ENCODE measurements around the gene UCKL1. TPM values are rescaled to one million over a fixed set of nuclear protein-coding genes. Genes with fewer than 3 reads are reported as not detected.
"Not testable (repeated sequence)": the region's sequence is repeated elsewhere in the genome, so short reads cannot be mapped to it uniquely, and the experiment has no call there.

UCKL1 gene
- total RNA-seq, 1 donor from 2014 or later = 25.1 TPM

DNA sequence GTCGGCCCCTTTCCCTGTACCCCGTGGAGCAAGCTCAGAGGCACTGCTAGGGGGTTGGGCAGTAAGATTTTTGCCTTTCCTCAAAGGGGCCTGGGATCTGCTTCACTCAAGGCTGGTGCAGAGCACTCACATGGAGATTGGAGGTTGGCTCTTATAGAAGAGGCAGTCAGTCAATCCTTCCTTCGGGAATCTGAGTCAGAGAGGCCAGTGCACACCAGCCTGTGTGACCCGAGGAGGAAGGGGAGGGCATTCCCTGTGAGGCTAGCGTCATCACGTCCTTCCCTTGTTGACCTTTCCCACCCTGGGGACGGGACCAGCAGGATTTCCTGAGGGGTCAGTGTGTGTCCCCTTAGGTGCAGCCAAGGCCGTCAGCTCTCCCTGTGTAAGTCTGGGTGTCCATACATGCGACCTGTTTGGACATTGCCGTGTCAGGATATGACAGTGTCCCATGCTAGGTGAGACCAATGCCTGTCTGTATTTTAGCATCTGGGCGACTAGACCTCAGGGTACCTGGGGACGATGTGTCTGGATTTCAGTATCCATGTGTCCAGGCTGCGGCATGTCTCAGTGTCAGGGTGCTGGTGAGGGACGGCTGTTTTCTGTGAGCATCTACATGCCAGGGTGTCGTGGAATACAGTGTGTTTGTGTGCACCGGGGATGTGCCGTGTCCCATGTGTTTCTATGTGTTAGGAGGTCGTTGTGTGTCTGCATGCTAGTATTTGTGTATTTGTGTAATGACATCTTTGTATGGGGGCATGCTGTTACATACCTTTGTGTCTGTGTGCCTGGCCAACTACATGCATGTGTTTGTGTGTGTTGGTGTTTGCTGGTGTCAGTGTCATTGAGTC, 16.3 kb upstream of the UCKL1 start:
- no peak for ATAC-seq

DNA sequence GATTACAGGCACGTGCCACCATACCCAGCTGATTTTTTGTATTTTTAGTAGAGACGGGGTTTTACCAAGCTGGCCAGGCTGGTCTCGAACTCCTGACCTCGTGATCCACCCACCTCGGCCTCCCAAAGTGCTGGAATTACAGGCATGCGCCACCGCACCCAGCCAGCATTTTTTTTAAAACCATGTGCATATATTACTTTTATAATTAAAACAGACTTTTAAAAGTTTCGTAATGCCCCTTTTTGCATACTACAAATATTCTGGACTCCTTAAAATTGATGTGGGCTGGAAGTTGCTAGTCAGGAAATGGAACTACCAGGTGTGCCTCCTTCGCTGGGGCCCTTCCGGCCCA, 15.7 kb upstream of the UCKL1 start:
- ATAC-seq = not testable (repeated sequence)

DNA sequence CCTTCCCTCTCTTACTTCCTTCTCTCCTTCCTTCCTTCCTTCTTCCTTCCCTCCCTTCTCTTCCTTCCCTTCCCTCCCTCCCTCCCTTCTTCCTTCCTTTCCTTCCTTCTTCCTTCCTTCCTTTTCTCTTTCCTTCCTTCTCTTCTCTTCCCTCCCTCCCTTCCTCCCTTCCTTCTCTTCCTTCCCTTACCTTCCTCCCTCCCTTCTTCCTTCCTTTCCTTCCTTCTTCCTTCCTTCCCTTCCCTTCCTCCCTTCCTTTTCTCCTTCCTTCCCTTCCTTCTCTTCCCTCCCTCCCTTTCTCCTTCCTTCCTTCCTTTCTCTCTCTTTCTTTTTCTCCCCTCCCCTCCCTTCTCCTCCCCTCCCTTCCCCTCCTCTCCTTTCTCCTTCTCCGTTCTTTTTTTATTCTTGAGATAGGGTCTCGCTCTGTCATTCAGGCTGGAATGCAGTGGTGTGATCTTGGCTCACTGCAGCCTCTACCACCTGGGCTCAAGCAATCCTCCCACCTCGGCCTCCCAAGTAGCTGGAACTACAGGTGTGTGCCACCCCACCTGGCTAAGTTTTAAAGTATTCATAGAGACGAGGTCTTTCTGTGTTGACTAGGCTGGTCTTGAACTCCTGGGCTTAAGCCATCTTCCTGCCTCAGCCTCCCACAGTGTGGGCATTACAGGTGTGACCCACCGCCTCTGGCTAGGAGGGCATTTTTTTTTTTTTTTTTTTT, 14.7 kb upstream of the UCKL1 start:
- ATAC-seq = no peak

DNA sequence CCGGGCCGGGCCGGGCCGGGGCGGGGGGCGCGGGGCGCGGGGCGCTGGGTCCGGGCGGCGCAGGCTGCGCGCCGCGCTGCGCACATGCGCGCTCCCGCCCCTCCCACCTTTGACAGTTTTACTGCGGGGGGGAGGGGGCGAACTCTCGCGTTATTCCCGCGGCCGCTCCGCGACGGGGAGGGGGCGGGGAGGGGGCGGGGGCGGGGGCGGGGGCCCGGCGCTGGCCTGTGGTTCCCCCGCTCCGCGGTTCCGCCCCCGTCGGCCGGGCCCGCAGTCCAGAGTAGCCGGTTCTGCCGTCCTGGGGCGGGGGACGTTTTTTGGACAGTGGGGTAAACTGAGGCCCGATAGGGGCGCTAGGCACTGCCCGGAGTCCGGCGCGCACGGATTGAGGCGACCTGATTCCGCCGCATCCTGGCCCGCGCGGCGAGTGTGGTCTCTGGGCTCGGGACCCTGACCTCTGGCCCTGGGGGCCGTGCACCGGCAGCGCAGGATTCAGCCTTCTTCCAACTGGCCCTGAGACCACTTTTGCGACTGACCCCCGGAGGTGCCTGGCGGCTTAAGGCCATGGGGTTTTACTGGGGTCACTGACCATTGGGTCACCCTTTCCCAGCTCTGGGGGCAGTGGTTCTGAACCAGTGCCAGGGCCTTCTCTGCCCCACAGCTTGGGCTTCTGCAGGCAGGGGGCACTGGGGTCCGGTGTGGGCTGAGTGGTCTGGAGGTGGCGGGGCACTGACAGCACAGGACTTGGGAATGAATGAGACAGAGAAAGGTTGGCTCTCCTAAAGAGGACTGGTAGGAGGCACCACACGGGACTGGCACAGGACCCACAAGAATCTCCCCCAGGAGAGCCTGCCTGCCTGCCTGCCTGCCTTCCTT, 13.9 kb upstream of the UCKL1 start, which contains the start of gene ZNF512B:
TSS of gene ZNF512B (minus strand) at position 93 of the 876 bp plus-strand sequence. CDS start 1,980 bp downstream, outside the sequence.
- peak; percentile 43 for ATAC-seq

DNA sequence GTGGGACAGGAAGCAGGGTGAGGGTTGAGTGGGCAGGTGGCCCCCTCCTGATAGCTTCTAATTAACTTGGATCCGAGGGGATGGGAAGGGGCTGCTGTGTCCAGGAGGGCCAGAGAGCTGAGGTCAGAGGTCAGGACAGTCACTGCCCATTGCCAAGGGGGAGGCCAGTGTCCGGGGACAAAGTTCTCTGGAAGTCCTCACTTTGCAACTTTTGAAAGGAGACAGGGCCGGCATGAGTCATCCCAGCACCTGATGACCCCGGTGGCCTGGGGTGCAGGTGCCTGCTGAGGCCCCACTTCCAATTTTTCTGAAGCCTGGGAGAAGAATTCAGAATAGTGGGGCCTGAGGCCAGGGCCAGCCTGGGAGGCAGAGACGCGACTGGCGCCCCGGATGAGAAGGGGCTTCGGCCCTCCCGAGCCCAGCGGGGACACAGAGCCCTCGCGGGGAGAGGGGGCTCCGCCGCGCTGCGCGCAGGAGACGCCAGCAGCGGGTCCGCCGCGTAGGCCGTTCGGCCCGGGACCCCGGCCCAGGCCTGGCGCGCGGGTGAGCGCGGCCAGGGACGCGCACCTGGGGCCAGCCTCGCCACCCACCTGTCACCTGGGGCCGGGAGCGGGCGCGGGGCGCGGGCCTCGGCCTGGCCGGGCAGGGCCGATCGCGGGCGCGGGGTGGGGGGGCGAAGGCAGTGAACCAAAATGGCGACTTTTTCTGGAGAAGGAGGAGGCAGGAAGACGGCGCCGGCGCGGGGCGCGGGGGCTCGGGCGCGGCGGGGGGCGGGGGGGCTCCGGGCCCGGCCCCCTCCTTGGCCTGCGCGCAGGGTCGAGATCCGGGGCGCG, 12.9 kb upstream of the UCKL1 start:
- ATAC-seq = no peak

DNA sequence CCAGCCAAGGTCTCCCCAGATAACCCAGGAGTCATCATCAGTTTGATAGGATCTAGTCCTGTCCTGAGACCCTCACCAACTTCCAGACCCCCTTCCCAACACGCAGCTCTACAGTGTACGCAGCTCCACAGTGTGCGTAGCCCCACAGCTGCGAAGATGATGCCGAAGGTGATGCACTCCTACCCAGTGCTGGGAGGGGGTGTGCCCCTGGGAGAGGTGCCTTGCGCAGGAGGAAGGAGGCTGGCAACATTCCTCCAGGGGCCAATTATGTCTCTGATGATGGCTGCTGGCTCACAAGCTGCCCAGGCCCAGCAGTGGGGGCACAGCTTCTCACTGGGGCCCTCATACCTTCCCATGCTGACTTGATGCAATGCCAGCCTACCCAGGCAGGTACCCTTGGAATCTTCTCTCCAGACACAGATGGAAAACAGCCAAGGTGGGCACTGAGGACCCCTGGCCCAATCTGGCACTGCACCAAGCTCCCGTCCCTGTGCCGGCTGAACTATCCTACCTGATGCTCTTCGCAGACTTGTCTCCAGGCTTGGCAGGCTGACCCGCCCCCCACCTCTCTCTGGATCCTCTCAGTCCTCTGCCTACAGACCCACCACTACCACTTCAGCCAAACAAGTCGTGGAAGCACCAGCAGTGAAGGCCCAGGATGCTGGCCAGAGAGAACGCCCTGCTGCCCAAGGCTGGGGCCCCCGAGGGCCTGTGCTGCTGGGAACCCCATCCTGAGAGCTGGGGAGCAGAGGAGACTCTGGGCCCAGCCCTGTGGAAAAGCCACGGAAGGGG, 12.1 kb upstream of the UCKL1 start:
- peak; percentile 4 for ATAC-seq

DNA sequence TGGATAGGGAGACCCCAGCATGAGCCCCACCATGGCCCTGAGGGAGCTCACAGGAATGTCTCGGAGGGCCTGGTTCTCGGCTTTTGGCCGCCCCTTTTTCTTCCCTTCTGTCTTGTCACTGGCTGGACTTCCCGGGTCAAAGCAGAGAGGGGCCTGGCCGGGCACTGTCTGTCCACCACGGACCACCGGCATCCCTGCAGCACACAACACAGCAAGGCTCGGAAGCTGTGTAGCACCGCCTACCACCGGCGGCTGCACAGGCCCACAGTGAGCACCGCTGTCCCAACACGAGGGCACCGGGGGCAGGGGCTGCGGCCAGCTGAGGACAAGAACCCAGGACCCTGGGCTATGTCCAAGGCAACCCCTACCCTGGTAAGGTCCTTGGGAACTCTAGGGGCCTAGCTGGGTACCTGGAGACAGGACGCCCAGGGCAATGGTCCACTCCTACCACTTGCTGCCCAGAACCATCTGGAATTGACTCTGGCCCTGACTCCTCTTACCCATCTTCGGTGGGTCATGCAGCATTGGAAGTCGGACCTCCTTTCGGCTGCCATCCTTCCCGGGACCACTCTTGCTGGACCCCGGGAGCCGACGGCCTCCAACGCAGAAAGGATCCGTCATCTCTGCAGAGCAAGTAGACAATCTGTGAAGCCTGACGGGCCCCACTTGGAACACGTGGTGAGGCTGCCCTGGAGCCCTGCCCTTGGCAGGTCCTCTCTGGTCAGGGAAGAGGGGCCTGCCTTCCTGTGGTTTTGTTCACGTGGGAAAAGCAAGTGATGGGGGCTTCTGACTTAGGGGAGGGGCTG, 11.3 kb upstream of the UCKL1 start:
- no peak for ATAC-seq

DNA sequence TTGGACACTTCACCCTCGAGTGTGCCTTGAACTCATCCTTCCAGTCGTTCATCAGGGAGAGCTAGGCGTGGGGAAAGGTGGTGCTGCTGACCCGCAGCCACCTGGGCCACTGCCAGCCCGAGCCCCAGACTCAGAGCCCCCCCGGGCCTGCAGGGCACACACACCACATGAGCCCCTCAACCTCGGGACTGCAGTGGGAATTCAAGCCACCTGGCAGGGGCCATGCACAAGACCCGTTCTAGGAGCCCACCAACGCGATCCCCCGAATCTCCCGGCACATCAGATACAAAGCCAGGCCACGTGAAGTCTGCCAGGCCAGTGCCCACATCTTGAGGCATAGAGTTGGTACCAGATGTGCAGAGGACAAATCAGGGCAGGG, 10.7 kb upstream of the UCKL1 start:
- ATAC-seq = no peak

DNA sequence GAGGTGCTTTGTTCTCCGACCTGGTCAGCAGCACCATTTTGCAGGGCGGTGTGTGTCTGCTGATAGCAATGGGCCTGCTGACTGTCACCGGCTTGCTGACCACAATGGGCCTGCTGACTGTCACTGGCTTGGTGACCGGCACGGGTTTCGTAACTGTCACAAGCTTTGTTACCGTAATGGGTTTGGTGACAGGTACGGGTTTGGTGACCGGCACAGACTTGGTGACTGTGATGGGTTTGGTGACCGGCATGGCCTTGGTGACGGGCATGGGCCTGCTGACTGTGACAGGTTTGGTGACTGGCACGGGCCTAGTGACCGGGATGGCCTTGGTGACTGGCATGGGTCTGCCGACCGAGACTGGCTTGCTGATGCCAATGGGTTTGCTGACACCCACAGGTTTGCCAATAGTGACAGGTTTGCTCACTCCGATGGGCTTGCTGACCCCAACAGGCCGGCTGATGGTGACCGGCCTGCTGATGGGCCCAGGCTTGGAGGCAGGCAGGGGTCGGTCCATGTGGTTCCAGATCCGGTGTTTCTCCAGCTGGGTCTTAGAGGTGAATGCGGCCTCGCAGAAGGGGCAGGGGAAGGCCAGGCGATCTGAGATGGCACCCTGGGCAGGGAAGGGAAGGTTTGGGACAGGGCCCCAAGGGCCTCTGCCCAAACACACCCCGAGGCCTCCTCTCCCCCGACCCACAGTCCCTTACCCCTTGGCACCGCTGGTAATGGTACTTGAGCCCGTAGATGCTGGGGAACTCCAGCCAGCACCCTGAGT, 10.1 kb upstream of the UCKL1 start:
- ATAC-seq = no peak

DNA sequence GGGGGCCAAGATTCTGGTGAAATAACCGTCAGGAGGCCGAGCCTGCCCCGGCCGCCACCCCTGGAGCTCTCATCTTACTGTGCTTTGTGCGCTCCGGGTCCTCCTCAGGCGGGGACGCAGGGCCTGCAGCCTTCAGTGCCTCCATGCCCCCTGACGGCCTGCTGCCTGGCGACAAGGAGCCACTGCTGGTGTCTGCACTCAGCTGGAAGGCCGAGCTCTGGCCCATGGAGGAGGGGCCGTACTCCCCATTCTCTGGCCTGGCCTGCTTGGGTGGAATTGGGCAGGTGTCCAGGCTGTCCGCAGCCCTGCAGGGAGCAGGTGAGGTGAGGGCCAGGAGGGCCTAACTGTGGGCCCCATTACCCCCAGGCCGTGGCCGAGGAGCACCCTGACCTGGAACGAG, 8.2 kb upstream of the UCKL1 start:
- no peak for ATAC-seq

DNA sequence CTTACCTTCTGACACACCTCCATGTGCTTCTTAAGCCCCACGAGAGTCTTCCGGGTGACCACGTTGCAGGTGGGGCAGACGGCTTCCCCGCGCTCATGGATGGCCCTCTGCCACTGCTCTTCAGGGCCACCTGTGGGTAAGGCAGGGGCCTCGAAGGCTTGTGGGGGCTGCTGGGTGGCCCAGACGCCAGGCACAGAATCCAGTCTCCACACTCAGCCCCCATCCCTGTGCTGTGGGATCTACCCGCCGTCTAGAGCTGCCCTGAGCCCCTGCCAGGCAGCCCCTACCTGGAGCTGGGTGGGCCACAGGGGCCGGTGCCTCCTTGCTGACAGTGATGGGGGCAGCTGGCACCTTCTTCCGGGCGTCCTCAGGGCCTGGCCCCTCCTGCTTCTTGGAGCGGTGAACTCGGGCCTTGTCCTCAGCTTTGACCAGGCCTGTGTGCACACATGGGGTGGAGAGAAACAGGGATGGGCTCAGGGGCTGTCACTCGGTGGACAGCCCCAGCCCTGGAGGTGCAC, 7.6 kb upstream of the UCKL1 start:
- peak; percentile 3 for ATAC-seq

DNA sequence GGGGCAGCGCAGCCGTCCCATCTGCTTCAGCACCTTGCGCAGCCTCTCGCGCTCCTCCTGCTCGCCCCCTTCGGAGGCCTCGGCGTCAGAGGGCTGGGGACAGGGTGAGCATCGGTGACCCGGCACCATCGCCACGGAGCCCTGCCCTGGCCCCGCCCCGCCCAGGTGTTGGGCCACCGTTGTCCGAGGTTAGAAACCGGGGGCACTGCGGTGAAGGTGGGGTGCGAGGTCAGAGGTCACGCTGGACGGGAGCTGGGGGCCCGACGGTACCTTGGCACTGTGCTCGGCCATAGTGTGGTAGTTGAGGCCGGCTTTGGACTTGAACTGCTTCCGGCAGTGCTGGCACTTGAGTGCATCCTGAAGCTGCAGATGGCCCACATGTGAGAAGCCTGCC, 7.1 kb upstream of the UCKL1 start:
- peak; percentile 4 for ATAC-seq

DNA sequence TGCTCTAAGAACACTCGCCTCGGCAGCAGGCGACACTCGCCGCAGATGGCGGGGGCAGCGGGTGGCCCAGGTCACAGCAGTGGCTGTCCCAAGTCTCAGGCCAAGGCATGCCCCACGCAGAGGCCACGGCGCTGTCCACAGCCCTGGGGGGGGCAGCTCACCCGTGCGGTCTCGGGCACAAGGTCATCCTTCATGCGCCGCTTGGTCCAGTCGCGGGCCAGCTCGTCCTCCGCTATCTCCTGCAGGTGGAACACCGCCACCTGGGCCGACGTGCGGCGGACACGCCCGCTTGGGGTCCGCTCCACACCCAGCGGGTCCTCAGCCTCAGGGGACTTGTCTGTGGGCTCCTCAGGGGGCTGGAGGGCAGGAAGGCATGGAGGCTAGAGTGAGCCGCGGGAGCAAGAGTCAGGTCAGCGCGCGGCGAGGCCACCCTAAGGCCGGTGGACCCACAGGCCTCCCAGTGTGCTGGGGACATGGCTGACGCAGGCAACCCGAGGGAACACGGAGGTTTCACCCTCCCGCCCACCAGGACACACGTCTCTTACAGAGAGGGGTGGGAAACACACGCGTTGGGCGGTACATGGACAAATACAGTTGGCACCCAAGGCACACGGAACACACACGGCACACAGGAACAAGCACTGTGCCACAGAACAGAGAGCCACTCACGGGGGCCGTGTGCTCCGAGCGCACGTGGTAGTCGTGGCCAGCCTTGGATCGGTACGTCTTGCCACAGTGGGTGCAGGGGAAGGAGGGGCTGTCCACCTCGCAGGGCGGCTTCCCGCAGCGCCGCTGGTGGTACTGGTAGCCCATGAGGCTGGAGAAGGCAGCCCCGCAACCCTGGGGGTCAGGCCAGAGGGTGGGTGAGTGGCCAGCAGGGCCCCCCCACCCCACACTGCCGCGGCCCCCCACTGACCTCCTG, 6.5 kb upstream of the UCKL1 start:
- no peak for ATAC-seq

DNA sequence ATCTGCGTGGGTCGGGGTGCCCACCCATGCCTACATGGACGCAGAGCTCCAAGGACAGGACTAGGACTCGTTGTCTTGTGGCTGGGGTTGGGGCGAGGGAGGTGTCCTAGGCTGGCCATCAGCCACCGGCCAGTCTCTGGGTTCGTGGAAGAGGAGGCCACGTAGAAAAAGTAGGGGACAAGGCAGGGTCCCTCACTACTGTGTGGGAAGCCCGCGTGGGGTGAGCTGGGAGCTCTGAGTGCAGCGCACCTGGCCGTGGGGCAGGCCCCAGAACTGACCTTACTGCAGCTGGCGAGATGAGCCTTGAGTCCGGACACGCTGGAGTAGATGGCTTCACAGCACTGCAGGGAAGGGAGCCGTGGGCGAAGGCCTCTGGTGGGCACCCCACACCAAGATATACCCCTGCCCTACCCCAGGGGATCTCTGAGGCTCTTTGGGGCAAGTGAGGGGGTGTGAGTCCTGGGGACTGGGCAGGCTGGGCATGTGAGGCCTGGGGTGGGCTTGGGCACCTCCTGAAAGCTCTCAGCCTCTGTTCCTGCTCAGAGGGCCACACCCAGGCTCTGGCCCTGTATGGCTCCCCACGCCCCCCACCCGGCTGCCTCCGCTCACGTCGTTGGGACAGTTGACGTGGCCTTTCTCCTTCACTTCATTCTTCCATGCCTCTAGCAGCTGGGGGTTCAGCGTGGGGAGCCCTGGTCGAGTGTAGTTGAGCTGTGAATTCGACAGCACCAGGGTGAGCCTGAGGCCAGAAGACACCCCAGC, 5.6 kb upstream of the UCKL1 start:
- no peak for ATAC-seq

DNA sequence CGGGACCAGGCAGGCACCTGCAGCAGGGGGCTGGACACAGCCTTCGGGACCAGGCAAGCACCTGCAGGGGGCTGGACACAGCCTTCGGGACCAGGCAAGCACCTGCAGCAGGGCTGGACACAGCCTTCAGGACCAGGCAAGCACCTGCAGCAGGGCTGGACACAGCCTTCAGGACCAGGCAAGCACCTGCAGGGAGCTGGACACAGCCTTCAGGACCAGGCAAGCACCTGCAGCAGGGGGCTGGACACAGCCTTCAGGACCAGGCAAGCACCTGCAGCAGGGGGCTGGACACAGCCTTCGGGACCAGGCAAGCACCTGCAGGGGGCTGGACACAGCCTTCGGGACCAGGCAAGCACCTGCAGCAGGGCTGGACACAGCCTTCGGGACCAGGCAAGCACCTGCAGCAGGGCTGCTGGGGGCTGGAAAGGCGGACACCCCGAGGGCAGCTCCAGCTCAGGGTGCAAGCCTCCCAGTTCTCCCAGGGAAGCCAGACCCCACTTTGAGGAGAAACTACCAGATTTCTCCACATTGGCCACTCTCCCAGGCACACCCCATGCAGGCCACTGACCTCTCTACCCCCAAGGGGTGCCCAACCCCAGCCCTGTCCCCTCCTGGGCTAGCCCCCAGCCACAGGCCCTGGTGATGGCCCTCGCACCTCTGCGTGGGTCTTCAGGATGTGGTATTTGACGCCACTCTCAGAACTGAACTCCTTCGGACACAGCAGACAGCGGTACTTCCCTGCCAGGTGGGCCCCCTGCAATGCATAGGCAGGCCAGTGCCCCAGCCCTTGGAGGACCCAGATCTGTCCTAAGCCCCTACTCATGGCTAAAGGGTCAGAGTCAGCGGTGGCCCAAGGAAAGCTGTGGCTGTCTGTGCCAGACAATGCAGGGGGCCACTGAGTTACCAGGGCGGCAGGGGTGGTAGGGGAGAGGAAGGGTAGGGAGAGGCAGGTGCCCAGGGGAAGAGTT, 4.7 kb upstream of the UCKL1 start:
- ATAC-seq = not testable (repeated sequence)

DNA sequence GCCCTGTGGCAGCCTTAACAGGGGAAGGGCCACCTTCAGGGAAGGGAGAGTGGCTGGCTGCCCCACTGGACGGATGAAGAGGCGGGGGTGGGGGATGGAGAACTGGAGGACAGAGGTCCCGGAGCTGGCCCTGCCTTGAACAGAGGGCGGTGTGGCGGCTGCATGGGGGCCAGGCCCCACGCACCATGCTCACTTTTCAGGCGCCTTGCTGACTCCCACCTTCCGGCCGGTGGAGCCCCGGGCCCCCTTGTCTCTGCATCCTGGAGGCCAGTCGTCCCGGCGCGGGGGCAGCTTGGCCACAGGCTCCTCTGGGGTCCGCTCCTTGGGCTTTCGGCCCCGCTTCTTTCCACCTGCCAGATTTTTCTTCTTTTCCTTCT, 3.5 kb upstream of the UCKL1 start:
- ATAC-seq = no peak

Measured in esophagus mucosa (tissue), 1 donor.